IgD-negative memory B cell (primary cell): Measurements from ENCODE around the gene SNX8. TPM values are rescaled to one million over a fixed set of nuclear protein-coding genes. Genes with fewer than 3 reads are reported as not detected.
A peak's percentile ranks its signal among the peaks of the same experiment; 100 is the strongest.

Experiments used
- H3K27ac Mint-ChIP-seq, 3 donors: one replicate each; pipeline ENCODE4 v1.8.0; 2020 to 2022; ENCODE audit warnings: mild to moderate bottlenecking in 3 of 3, mixed read lengths in 3 of 3, moderate library complexity in 1 of 3
- H3K27me3 Mint-ChIP-seq: one replicate; pipeline ENCODE4 v1.8.0; 2021; ENCODE audit warnings: mixed read lengths
- H3K36me3 Mint-ChIP-seq: one replicate; pipeline ENCODE4 v1.8.0; 2020; ENCODE audit warnings: mild to moderate bottlenecking, mixed read lengths
- H3K4me1 Mint-ChIP-seq, 3 donors: one replicate each; pipeline ENCODE4 v1.8.0; 2020 to 2022; ENCODE audit warnings: mixed read lengths in 3 of 3, mild to moderate bottlenecking in 1 of 3
- H3K4me3 Mint-ChIP-seq, 4 donors: one replicate each; pipeline ENCODE4 v1.8.0; 2020 to 2022; ENCODE audit warnings: mild to moderate bottlenecking in 4 of 4, mixed read lengths in 4 of 4, moderate library complexity in 3 of 4
- H3K9me3 Mint-ChIP-seq, 3 donors: one replicate each; pipeline ENCODE4 v1.8.0; 2020 to 2021; ENCODE audit warnings: mixed read lengths in 3 of 3, mild to moderate bottlenecking in 1 of 3
- polyA plus RNA-seq: library from polyadenylated mRNA; unstranded; fragments of 300-500 nt; fragmentation: Illumina TruSeq; gene quantifications from one replicate; pipeline ENCODE4 v1.2.3, GENCODE V29; 2021

Gene SNX8
- polyA plus RNA-seq, 1 donor from 2014 or later: 61.3 TPM

DNA sequence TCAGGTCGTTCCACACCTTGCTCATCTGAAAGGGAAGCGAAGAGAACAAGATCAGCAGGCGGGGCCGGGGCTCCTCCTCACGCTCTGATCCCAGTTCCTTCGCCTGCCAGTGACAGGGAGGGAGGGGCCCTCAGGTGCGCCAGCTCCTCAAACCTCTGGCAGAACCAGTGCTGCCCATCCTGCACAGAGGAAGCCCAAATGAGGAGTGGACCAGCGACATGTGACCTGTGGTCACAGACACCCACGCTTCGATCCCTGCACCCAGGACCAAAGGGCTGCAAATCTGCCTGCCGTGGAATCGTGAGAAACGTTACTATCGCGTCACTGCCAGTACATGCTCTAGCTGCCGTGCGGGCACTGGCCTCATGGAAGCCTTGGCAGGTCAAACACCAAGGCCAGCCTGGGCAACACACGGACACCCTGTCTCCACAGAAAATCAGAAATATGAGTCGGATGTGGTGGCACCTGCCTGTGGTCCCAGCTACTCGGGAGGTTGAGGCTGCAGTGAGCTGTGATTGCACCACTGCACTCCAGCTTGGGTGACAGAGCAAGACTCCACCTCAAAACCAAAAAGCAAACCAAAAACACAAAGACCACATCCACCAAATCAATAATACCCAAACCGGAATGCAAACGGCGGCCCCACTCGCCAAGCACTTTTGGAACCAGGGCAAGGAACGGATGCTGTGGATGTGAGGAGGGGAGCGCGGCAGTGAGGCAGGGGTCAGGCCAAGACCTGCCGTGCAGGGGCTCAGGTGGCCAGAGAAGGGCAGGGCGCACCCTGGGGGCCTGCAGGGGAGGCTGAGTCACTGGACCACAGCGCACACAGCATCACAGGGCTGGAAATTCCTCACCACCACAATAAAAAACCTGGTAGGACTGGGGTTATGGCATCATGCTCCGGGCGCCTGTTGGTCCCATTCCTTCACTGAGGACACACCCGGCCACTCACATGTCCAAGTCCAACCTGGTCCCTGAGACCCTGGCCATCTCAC is 58.8 kb downstream of the SNX8 start:
- H3K9me3 Mint-ChIP-seq: peaks cover 0 to 1% (median 0%) of the 10 kb centered on the region in 3 donors
- H3K4me1 Mint-ChIP-seq: peaks cover 15 to 21% (median 18%) of the 10 kb centered on the region in 3 donors
- peak overlapping the region in 1 of 4 donors; percentile 38 for H3K4me3 Mint-ChIP-seq
- H3K27ac Mint-ChIP-seq: peak overlapping the region; percentile 31 to 57 (median 39)
- H3K36me3 Mint-ChIP-seq: peaks cover 6% of the 10 kb centered on the region
- no peaks in the 10 kb centered on the region for H3K27me3 Mint-ChIP-seq

- no peaks in the 10 kb centered on the region for H3K9me3 Mint-ChIP-seq
- H3K27ac Mint-ChIP-seq: no peak overlapping the region
- no peak overlapping the region for H3K4me3 Mint-ChIP-seq
- H3K36me3 Mint-ChIP-seq: peaks cover 6% of the 10 kb centered on the region
- H3K4me1 Mint-ChIP-seq: peaks cover 8 to 17% (median 13%) of the 10 kb centered on the region in 3 donors
- H3K27me3 Mint-ChIP-seq: no peaks in the 10 kb centered on the region
Observed at GRCh38 chr7:2254429-2255144, 59.7 kb downstream of the SNX8 start.

GRCh38 chr7:2253525-2254244 is 60.6 kb downstream of the SNX8 start:
- H3K4me3 Mint-ChIP-seq: no peak overlapping the region
- H3K27me3 Mint-ChIP-seq: no peaks in the 10 kb centered on the region
- peaks cover 6% of the 10 kb centered on the region for H3K36me3 Mint-ChIP-seq
- H3K4me1 Mint-ChIP-seq: peaks cover 8 to 14% (median 12%) of the 10 kb centered on the region in 3 donors
- H3K9me3 Mint-ChIP-seq: no peaks in the 10 kb centered on the region
- H3K27ac Mint-ChIP-seq: no peak overlapping the region

DNA sequence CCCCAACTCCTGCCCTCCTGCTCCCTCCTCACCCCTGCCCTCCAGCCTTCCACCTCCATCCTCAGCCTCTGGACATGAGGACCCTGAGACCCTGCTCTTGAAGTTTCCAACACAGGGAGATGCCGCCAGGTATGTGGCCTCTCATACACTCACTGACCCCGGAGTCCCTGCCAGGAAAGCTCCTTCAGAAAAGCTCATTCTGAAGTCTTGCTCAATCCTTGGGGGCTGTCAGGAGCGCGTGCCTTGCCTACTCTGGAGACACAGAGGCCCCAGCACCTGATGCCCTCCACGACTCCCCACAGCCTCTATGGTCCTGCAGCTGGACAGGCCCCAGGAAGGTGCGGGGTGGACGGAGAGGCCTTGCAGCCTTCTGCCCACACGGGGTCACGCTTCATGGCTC is 61.2 kb downstream of the SNX8 start:
- Mint-ChIP-seq H3K36me3 (peaks cover 6% of the 10 kb centered on the region), H3K27me3 (no peaks in the 10 kb centered on the region), H3K4me3 (peak overlapping the region in 1 of 4 donors; percentile 28), H3K4me1 (peaks cover 8 to 17% (median 13%) of the 10 kb centered on the region in 3 donors), H3K27ac (peak overlapping the region in 1 of 3 donors; percentile 32), H3K9me3 (no peaks in the 10 kb centered on the region)

DNA sequence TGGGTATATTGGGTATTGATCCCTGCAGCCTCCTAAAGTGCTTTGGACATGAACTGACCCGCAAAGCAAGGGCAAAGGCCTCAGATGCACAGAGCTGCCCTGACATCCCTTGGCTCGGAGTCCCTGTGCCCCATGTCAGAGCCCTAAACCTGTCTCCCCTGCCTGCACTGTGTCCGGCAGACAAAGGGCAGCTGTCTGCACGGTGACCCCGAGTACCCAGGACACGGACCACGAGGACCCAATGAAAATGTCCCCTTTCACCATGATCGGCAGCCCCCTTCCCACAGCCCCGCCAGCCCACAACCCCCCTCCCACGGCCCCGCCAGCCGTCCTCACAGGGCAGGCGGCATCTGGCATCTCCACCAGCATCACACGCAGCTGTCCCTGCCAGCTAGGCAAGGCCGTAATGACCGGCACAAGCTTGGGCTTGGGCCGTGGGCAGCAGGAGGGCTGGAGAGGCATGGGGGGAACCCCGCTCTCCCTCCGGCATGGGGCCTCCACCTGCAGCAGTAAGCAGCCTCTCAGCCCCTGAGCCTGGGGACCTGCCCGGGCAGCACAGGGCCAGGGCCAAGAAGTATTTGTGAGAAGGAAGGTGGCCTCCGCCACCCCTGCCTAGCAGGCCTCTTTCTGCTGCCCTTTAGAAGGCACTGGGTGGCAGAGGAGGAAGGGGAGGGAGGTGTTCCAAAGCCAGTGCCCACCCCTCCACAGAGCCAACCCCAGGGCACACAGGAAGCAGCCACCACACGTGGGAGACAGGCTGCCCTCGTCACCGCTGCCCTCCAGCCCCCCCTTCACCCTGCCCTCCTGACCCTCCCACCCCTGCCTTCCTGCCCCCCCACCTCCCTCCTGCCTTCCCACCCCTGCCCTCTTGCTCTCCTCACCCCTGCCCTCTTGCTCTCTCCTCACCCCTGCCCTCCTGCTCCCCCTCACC is 62.1 kb downstream of the SNX8 start:
- peaks cover 8 to 19% (median 13%) of the 10 kb centered on the region in 3 donors for H3K4me1 Mint-ChIP-seq
- H3K36me3 Mint-ChIP-seq: peaks cover 6% of the 10 kb centered on the region
- H3K27ac Mint-ChIP-seq: peak overlapping the region in 1 of 3 donors; percentile 71
- H3K4me3 Mint-ChIP-seq: no peak overlapping the region
- no peaks in the 10 kb centered on the region for H3K9me3 Mint-ChIP-seq
- H3K27me3 Mint-ChIP-seq: no peaks in the 10 kb centered on the region

- H3K27ac Mint-ChIP-seq: no peak overlapping the region
- no peaks in the 10 kb centered on the region for H3K27me3 Mint-ChIP-seq
- peaks cover 8 to 19% (median 13%) of the 10 kb centered on the region in 3 donors for H3K4me1 Mint-ChIP-seq
- H3K4me3 Mint-ChIP-seq: peak overlapping the region in 1 of 4 donors; percentile 28
- no peaks in the 10 kb centered on the region for H3K9me3 Mint-ChIP-seq
- peaks cover 6% of the 10 kb centered on the region for H3K36me3 Mint-ChIP-seq
Observed at GRCh38 chr7:2251381-2251780, 62.9 kb downstream of the SNX8 start.

DNA sequence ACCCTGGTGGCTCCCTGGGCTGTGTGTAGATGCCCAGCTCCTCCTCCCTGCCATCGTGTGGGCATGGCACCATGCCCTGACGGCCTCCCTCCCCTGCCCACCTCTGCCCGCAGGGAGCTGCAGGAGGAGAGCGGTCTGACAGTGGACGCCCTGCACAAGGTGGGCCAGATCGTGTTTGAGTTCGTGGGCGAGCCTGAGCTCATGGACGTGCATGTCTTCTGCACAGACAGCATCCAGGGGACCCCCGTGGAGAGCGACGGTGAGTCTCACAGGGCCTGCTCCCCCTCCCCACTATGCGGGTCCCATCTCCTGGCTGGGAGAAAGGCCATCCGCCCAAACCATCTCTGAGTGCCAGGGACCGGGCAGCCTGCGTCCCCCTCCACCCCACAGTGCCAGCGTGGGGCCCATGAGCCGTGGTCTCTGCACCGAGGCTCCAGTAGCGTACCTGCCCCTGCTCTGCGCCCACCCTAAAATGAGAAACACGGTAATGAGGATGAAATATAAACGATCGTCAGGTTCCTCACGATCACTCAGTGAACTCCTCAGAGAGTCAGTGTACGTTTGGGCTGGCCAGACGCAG is 64.4 kb downstream of the SNX8 start:
- H3K4me3 Mint-ChIP-seq: peak overlapping the region in 2 of 4 donors; percentile 17 to 38
- H3K27ac Mint-ChIP-seq: peak overlapping the region in 1 of 3 donors; percentile 92

GRCh38 chr7:2248984-2249694 is 65.1 kb downstream of the SNX8 start:
- peaks cover 3% of the 10 kb centered on the region for H3K36me3 Mint-ChIP-seq
- peaks cover 8 to 19% (median 10%) of the 10 kb centered on the region in 3 donors for H3K4me1 Mint-ChIP-seq
- peak overlapping the region; percentile 26 to 92 (median 63) for H3K27ac Mint-ChIP-seq
- no peaks in the 10 kb centered on the region for H3K27me3 Mint-ChIP-seq
- no peaks in the 10 kb centered on the region for H3K9me3 Mint-ChIP-seq
- H3K4me3 Mint-ChIP-seq: peak overlapping the region in 2 of 4 donors; percentile 35 to 76

More for the DNA sequence above, 64.4 kb downstream of the SNX8 start:
- Mint-ChIP-seq H3K27me3 (no peaks in the 10 kb centered on the region), H3K36me3 (peaks cover 3% of the 10 kb centered on the region), H3K4me1 (peaks cover 8 to 19% (median 10%) of the 10 kb centered on the region in 3 donors), H3K9me3 (no peaks in the 10 kb centered on the region)

- Mint-ChIP-seq H3K4me1 (peaks cover 11 to 23% (median 14%) of the 10 kb centered on the region in 3 donors), H3K4me3 (peak overlapping the region in 1 of 4 donors; percentile 52), H3K9me3 (no peaks in the 10 kb centered on the region)
Observed at GRCh38 chr7:2247141-2247995, 66.9 kb downstream of the SNX8 start.

DNA sequence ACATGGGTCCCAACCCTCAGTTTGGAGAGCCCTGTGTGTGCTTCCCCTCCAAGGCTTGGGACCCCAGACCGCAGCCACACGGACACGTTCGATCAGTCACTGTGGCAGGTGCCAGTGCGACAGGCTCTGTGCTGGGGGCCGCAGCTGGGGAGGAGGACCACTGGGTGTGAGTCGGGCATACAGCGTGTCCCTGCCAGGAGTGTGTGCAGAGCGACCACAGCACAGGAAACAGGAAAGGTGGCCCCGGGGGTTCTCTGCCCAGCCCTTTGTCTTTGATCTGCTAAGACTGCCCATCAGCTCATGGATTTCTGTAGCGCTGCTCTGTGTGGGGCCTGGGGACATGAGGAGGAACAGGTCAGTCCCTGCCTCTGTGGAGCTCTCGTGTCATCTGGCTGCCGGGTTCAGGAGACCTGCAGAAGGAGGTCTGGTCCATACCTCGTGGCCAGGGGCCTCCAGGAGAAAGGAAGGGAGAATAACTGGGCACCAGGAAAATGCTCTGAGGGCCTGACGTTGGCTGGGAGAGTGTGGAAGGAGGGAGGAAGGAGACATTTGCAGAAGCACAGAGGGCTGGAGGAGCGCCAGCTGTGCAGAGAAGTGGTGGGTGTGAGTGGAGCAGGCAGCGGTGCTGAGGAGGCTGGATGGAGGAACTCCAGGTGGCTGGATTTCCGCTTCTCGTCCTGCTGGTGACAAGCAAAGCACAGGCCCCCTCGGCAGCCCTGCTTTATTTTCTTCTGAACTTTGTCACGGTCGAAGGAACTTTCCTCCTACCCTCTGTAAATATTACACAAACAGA is 68.2 kb downstream of the SNX8 start:
- H3K27me3 Mint-ChIP-seq: no peaks in the 10 kb centered on the region
- H3K36me3 Mint-ChIP-seq: peaks cover 3% of the 10 kb centered on the region
- H3K9me3 Mint-ChIP-seq: no peaks in the 10 kb centered on the region
- H3K4me1 Mint-ChIP-seq: peaks cover 11 to 24% (median 16%) of the 10 kb centered on the region in 3 donors
- peak overlapping the region; percentile 66 to 89 (median 81) for H3K27ac Mint-ChIP-seq
- H3K4me3 Mint-ChIP-seq: peak overlapping the region in 2 of 4 donors; percentile 58 to 73

More at GRCh38 chr7:2247141-2247995, 66.9 kb downstream of the SNX8 start:
- Mint-ChIP-seq H3K27ac (peak overlapping the region in 1 of 3 donors; percentile 55), H3K27me3 (no peaks in the 10 kb centered on the region), H3K36me3 (peaks cover 3% of the 10 kb centered on the region)

GRCh38 chr7:2244404-2244995 is 69.7 kb downstream of the SNX8 start:
- no peaks in the 10 kb centered on the region for H3K9me3 Mint-ChIP-seq
- no peaks in the 10 kb centered on the region for H3K27me3 Mint-ChIP-seq
- H3K36me3 Mint-ChIP-seq: no peaks in the 10 kb centered on the region
- peak overlapping the region in 1 of 4 donors; percentile 66 for H3K4me3 Mint-ChIP-seq
- peaks cover 15 to 31% (median 20%) of the 10 kb centered on the region in 3 donors for H3K4me1 Mint-ChIP-seq
- H3K27ac Mint-ChIP-seq: no peak overlapping the region
